Uterus (tissue), 2 donors: ENCODE results near the gene CNMD.

Experiments
- POLR2A ChIP-seq, 2 donors: fragments of 450-650 bp; IDR thresholded peaks; one replicate each; pipeline ENCODE4 v1.6.1; 2016; ENCODE audit warnings: antibody characterized with exemption in 2 of 2, mild to moderate bottlenecking in 1 of 2, moderate library complexity in 1 of 2
- TF ChIP-seq, protein P1 (sequence below), 4 experiments: fragments of 200-600 bp in 2 of 4; fragments of 450-650 bp in 2 of 4; sonication (generic) in 2 of 4; IDR thresholded peaks; one replicate each; pipeline ENCODE4 v1.5.1; 2016 to 2019; ENCODE audit warnings: antibody characterized with exemption in 4 of 4, mild to moderate bottlenecking in 2 of 4, moderate library complexity in 1 of 4

DNA sequence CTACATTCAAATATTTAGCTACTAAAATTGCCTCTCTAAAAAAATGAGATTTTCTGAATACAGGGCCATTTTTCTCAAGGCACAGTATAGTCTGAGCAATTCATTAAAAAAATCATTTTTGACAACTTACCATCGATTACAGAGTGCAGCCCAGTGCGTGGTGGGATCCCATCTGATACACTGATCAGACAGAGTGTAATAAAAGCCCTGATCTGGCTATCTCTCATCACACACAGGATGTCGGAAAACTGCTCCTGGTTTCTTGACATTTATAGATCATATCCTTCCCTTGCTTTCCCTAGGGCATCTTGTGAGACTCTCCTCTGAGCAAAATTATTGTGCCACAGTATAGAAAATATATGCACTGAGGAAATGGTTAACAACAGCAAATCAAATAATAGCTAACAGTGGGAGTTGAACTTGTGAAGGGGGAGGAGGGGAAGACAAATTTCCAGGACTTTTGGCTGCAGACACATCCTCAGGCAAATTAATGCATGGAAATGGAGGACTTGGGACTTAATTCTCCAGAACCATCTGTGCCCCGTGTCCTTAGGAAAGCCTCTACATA, 28.4 kb upstream of the CNMD start:
- TF ChIP-seq POLR2A (IDR thresholded peaks at IDR 0.05) = no peak
- TF ChIP-seq, protein P1, sequence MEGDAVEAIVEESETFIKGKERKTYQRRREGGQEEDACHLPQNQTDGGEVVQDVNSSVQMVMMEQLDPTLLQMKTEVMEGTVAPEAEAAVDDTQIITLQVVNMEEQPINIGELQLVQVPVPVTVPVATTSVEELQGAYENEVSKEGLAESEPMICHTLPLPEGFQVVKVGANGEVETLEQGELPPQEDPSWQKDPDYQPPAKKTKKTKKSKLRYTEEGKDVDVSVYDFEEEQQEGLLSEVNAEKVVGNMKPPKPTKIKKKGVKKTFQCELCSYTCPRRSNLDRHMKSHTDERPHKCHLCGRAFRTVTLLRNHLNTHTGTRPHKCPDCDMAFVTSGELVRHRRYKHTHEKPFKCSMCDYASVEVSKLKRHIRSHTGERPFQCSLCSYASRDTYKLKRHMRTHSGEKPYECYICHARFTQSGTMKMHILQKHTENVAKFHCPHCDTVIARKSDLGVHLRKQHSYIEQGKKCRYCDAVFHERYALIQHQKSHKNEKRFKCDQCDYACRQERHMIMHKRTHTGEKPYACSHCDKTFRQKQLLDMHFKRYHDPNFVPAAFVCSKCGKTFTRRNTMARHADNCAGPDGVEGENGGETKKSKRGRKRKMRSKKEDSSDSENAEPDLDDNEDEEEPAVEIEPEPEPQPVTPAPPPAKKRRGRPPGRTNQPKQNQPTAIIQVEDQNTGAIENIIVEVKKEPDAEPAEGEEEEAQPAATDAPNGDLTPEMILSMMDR (IDR thresholded peaks at IDR 0.05) = no peak
